Neural cell (in vitro differentiated cells): ENCODE data around the gene C10orf88.

ENCODE experiments used
- EP300 ChIP-seq: fragments of 450-650 bp; conservative IDR thresholded peaks from 2 replicates; pipeline ENCODE4 v1.6.1; 2014; ENCODE audit warnings: antibody characterized with exemption, mild to moderate bottlenecking, moderate library complexity; ENCODE audit not compliant: poor library complexity, severe bottlenecking
- EZH2 ChIP-seq: fragments of 200-600, 300-800 bp; shearing (Covaris generic), sonication (generic); IDR thresholded peaks from 2 replicates; pipeline ENCODE4 v1.6.1; 2014; ENCODE audit warnings: antibody characterized with exemption, low read length, borderline replicate concordance, mild to moderate bottlenecking; ENCODE audit not compliant: insufficient read depth, poor library complexity, severe bottlenecking
- MXI1 ChIP-seq: fragments of 450-650 bp; conservative IDR thresholded peaks from 2 replicates; pipeline ENCODE4 v1.6.1; 2014; ENCODE audit warnings: antibody characterized with exemption, mild to moderate bottlenecking; ENCODE audit not compliant: poor library complexity, severe bottlenecking
- POLR2AphosphoS5 ChIP-seq: IDR thresholded peaks from 2 replicates; pipeline ENCODE4 v1.6.1; 2012
- RAD21 ChIP-seq: fragments of 450-650 bp; conservative IDR thresholded peaks from 2 replicates; pipeline ENCODE4 v1.6.1; 2014; ENCODE audit warnings: antibody characterized with exemption, mild to moderate bottlenecking, moderate library complexity
- TAF1 ChIP-seq: IDR thresholded peaks from 2 replicates; pipeline ENCODE4 v1.6.1; 2012; ENCODE audit warnings: low read depth
- TF ChIP-seq, protein P1 (sequence below): fragments of 450-650 bp; IDR thresholded peaks from 2 replicates; pipeline ENCODE4 v1.5.1; 2014; ENCODE audit warnings: antibody characterized with exemption, mild to moderate bottlenecking, moderate library complexity; ENCODE audit not compliant: poor library complexity, severe bottlenecking

DNA sequence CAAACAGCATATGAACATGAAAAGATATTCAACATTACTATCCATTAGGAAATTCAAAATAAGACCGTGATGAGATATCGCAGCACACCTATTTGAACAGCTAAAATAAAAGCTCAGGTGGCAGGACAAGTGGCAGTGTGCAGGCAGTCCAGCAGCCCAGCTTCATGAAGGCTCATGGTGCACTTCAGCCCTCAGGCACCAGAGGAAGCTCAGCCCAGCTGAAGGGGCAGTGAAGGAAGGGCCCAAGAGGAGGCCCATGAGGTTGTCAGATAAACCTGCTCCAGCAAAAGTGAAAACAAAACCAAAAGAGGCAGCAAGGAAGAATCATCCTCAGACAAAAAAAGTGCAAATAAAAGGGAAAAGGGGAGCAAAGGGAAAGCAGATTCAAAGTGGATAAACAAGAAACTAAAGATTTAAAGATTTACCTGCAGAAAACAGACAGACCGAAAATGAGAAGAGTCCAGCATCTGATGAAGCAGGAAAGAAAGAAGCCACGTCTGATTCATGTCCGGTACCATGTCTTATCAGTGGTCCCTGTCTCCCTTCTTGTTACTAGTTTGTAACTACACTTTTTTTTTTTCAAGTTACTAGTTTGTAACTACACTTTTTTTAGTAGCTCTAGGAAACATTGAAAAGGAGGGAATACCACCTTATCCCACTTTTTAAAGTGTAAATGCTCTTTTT is 59.6 kb downstream of the C10orf88 start:
- TF ChIP-seq, protein P1, sequence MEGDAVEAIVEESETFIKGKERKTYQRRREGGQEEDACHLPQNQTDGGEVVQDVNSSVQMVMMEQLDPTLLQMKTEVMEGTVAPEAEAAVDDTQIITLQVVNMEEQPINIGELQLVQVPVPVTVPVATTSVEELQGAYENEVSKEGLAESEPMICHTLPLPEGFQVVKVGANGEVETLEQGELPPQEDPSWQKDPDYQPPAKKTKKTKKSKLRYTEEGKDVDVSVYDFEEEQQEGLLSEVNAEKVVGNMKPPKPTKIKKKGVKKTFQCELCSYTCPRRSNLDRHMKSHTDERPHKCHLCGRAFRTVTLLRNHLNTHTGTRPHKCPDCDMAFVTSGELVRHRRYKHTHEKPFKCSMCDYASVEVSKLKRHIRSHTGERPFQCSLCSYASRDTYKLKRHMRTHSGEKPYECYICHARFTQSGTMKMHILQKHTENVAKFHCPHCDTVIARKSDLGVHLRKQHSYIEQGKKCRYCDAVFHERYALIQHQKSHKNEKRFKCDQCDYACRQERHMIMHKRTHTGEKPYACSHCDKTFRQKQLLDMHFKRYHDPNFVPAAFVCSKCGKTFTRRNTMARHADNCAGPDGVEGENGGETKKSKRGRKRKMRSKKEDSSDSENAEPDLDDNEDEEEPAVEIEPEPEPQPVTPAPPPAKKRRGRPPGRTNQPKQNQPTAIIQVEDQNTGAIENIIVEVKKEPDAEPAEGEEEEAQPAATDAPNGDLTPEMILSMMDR: no peak
- TF ChIP-seq POLR2AphosphoS5: no peak
- TF ChIP-seq EP300: no peak
- TF ChIP-seq TAF1: no peak
- no peak for TF ChIP-seq EZH2
- no peak for TF ChIP-seq RAD21
- no peak for TF ChIP-seq MXI1
